HAP-1 (cell line): ENCODE measurements around the gene TGFB1I1.
A peak's percentile ranks its signal among the peaks of the same experiment; 100 is the strongest.

Experiments used
- DNase-seq, 2 experiments: peaks; one replicate each; pipeline ENCODE4 v3.0.0-alpha.2; 2016 to 2020; ENCODE audit warnings: low spot score in 2 of 2
- H3K27me3 ChIP-seq: fragments of 250-450 bp; sonication (Bioruptor Pico); 2 replicates; pipeline ENCODE4 v1.5.1; 2020; ENCODE audit warnings: low read depth, mild to moderate bottlenecking, moderate library complexity
- H3K36me3 ChIP-seq: fragments of 250-450 bp; sonication (Bioruptor Pico); replicated peaks from 2 replicates; pipeline ENCODE4 v1.5.1; 2020; ENCODE audit warnings: mild to moderate bottlenecking
- H3K4me1 ChIP-seq: fragments of 250-450 bp; sonication (Bioruptor Pico); 2 replicates; pipeline ENCODE4 v1.5.1; 2020; ENCODE audit warnings: mild to moderate bottlenecking
- H3K4me3 ChIP-seq: fragments of 250-450 bp; sonication (Bioruptor Pico); 2 replicates; pipeline ENCODE4 v1.5.1; 2020; ENCODE audit warnings: mild to moderate bottlenecking, moderate library complexity
- H3K9me3 ChIP-seq: fragments of 250-450 bp; sonication (Bioruptor Pico); 2 replicates; pipeline ENCODE4 v1.5.1; 2020; ENCODE audit warnings: mild to moderate bottlenecking, moderate library complexity
- in situ Hi-C: fragments of 300-500 bp; cut with MboI; formaldehyde crosslinking; loops from 3 replicates; pipeline ENCODE4 v1.14.3; 2020; ENCODE audit warnings: low sequenced_read_pairs, inconsistent platforms, mixed read lengths

TGFB1I1 gene

GRCh38 chr16:31470615-31471014 lies 1.3 kb upstream of the TGFB1I1 start:
- in situ Hi-C loops = no loop called here
- H3K9me3 ChIP-seq = no peaks in the 10 kb centered on the region
- H3K27me3 ChIP-seq = no peaks in the 10 kb centered on the region
- H3K4me3 ChIP-seq = no peak overlapping the region
- H3K36me3 ChIP-seq = 0 out of 2 replicates have a peak, but pooled peaks cover 3% of the 10 kb centered on the region
- H3K4me1 ChIP-seq = peaks cover 10% of the 10 kb centered on the region
- DNase-seq = no peak

- no peaks in the 10 kb centered on the region for H3K9me3 ChIP-seq
- in situ Hi-C loops = no loop called here
- DNase-seq = no peak
- H3K4me1 ChIP-seq = peaks cover 10% of the 10 kb centered on the region
- H3K4me3 ChIP-seq = peak overlapping the region; percentile 48
- H3K36me3 ChIP-seq = 0 out of 2 replicates have a peak, but pooled peaks cover 3% of the 10 kb centered on the region
- no peaks in the 10 kb centered on the region for H3K27me3 ChIP-seq
Observed at GRCh38 chr16:31471241-31471874, 594 bp upstream of the TGFB1I1 start.

GRCh38 chr16:31472709-31473203 lies 804 bp downstream of the TGFB1I1 start:
- peak in 1 of 2 experiments; percentile 85 for DNase-seq
- H3K9me3 ChIP-seq = no peaks in the 10 kb centered on the region
- no peaks in the 10 kb centered on the region for H3K27me3 ChIP-seq
- H3K4me1 ChIP-seq = peaks cover 10% of the 10 kb centered on the region
- peak overlapping the region; percentile 48 for H3K4me3 ChIP-seq
- in situ Hi-C loops = no loop called here
- H3K36me3 ChIP-seq = no peaks in the 10 kb centered on the region

GRCh38 chr16:31473264-31473984 lies 1.5 kb downstream of the TGFB1I1 start:
- no peaks in the 10 kb centered on the region for H3K36me3 ChIP-seq
- in situ Hi-C loops = no loop called here
- H3K4me3 ChIP-seq = no peak overlapping the region
- H3K27me3 ChIP-seq = no peaks in the 10 kb centered on the region
- no peak for DNase-seq
- H3K9me3 ChIP-seq = no peaks in the 10 kb centered on the region
- H3K4me1 ChIP-seq = peaks cover 10% of the 10 kb centered on the region

GRCh38 chr16:31474173-31474714 lies 2.3 kb downstream of the TGFB1I1 start:
- no peak for DNase-seq
- H3K36me3 ChIP-seq = no peaks in the 10 kb centered on the region
- in situ Hi-C loops = no loop called here
- H3K4me1 ChIP-seq = peaks cover 10% of the 10 kb centered on the region
- H3K4me3 ChIP-seq = no peak overlapping the region
- no peaks in the 10 kb centered on the region for H3K27me3 ChIP-seq
- H3K9me3 ChIP-seq = no peaks in the 10 kb centered on the region

- in situ Hi-C loops = no loop called here
Observed at GRCh38 chr16:31474773-31475738, 3.1 kb downstream of the TGFB1I1 start.

GRCh38 chr16:31475946-31476302 lies 4.0 kb downstream of the TGFB1I1 start:
- Histone ChIP-seq H3K4me3 (no peak overlapping the region), H3K27me3 (no peaks in the 10 kb centered on the region), H3K36me3 (no peaks in the 10 kb centered on the region), H3K9me3 (no peaks in the 10 kb centered on the region), H3K4me1 (peaks cover 10% of the 10 kb centered on the region)
- in situ Hi-C loops = no loop called here
- no peak for DNase-seq

More at GRCh38 chr16:31474773-31475738, 3.1 kb downstream of the TGFB1I1 start:
- no peaks in the 10 kb centered on the region for H3K36me3 ChIP-seq
- H3K4me1 ChIP-seq = peaks cover 10% of the 10 kb centered on the region
- no peak overlapping the region for H3K4me3 ChIP-seq
- no peaks in the 10 kb centered on the region for H3K27me3 ChIP-seq
- DNase-seq = no peak
- H3K9me3 ChIP-seq = no peaks in the 10 kb centered on the region

- Histone ChIP-seq H3K36me3 (no peaks in the 10 kb centered on the region), H3K4me1 (peaks cover 9% of the 10 kb centered on the region), H3K4me3 (no peak overlapping the region), H3K9me3 (no peaks in the 10 kb centered on the region), H3K27me3 (no peaks in the 10 kb centered on the region)
- in situ Hi-C loops = no loop called here
- no peak for DNase-seq
Observed at GRCh38 chr16:31476303-31477219, 4.6 kb downstream of the TGFB1I1 start.

- Histone ChIP-seq H3K4me3 (no peak overlapping the region), H3K36me3 (no peaks in the 10 kb centered on the region), H3K4me1 (peaks cover 5% of the 10 kb centered on the region), H3K9me3 (no peaks in the 10 kb centered on the region), H3K27me3 (no peaks in the 10 kb centered on the region)
- in situ Hi-C loops = no loop called here
- no peak for DNase-seq
Observed at GRCh38 chr16:31477220-31478216, 5.6 kb downstream of the TGFB1I1 start.

- Histone ChIP-seq H3K27me3 (no peaks in the 10 kb centered on the region), H3K4me1 (no peaks in the 10 kb centered on the region), H3K9me3 (no peaks in the 10 kb centered on the region), H3K4me3 (no peak overlapping the region), H3K36me3 (no peaks in the 10 kb centered on the region)
- no peak for DNase-seq
- in situ Hi-C loops = no loop called here
Observed at GRCh38 chr16:31478956-31479355, 7.0 kb downstream of the TGFB1I1 start.

- Histone ChIP-seq H3K4me1 (no peaks in the 10 kb centered on the region), H3K4me3 (no peak overlapping the region), H3K27me3 (no peaks in the 10 kb centered on the region), H3K36me3 (no peaks in the 10 kb centered on the region), H3K9me3 (no peaks in the 10 kb centered on the region)
- in situ Hi-C loops = no loop called here
- DNase-seq = no peak
Observed at GRCh38 chr16:31479751-31480150, 7.8 kb downstream of the TGFB1I1 start.
